Hepatic stellate cell (primary cell): ENCODE results near the gene ARL16.

Experiments
- DNase-seq: peaks from one replicate; pipeline ENCODE4 v3.0.0; 2011; ENCODE audit warnings: low spot score

The ARL16 gene

GRCh38 chr17:81712468-81713003 is 28.9 kb upstream of the ARL16 start:
- DNase-seq: peak; percentile 84

DNA sequence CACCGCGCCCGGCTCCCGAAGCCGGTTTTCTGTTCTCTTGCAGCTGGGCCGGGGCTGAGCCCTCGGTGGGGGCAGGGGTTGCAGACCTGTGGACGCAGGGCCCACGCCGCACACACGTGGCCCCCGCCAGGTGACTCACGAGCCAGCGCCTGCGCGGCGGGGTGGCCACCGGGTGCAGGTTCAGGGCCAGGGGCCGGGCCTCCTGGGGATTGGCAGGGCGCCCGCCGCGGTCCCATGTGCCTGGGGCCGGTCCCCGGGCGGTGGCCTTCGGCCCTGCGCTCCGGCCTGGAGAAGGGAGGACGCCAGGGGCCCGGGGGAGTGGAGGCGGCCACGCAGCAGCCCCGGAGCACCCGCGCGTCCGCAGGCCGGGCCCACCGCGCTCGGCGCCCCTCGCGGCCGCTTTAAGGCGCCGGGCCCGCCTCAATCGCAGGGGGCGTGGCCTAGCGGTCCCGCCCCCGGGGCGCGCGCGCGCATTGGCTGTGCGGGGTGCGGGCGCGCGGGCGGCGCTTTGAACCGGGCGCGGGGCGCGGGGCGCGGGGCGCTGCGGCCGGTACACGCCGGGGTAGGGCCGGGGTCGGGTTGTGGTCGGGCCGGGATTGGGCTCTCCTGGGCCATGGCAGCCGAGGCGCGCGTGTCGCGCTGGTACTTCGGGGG is 28.3 kb upstream of the ARL16 start, which contains the start of gene SLC25A10:
SLC25A10 (plus strand) TSS at position 471 of the 654 bp plus-strand sequence; CDS start at position 614, 143 bp downstream.
- peak; percentile 92 for DNase-seq

DNA sequence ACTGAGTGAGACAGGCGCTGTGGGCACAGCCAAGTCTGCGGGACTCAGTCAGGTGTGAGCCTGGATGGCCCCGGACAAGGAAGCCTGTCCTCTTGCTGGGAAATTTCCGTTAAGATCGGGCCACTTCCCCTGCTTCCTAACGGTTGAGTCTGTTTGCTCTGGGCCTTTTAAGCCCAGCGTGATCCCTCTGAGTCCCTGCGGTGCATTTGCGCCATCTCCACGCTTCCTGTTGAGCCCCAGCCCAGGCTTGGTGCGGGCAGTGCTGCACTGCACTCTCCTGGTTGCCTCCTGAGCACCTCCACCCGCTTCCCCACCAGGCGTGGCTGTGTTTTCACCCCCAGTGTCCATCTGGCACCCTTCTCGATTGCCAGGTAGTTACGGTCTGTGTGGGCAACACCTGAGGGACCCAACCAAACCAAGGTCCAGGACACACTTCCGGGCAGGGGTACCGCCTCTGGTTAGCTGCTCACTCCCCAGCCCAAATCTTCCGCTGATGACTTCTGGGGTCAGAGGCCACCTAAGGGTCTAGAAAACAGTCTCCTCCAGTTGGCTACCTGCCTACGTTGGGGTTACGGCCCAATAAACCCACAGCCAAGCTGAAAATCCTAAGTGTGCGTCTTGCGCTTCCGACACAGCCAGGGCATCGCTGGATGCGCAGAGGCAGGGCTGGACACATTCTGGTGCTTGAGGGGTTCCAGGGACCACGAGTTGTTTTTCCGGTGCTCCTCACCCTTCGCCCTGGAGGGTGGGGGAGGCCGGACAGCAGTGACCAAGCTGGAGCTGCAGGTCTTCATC is 27.1 kb upstream of the ARL16 start:
- DNase-seq: no peak

GRCh38 chr17:81708739-81709185 is 25.2 kb upstream of the ARL16 start:
- DNase-seq: no peak

DNA sequence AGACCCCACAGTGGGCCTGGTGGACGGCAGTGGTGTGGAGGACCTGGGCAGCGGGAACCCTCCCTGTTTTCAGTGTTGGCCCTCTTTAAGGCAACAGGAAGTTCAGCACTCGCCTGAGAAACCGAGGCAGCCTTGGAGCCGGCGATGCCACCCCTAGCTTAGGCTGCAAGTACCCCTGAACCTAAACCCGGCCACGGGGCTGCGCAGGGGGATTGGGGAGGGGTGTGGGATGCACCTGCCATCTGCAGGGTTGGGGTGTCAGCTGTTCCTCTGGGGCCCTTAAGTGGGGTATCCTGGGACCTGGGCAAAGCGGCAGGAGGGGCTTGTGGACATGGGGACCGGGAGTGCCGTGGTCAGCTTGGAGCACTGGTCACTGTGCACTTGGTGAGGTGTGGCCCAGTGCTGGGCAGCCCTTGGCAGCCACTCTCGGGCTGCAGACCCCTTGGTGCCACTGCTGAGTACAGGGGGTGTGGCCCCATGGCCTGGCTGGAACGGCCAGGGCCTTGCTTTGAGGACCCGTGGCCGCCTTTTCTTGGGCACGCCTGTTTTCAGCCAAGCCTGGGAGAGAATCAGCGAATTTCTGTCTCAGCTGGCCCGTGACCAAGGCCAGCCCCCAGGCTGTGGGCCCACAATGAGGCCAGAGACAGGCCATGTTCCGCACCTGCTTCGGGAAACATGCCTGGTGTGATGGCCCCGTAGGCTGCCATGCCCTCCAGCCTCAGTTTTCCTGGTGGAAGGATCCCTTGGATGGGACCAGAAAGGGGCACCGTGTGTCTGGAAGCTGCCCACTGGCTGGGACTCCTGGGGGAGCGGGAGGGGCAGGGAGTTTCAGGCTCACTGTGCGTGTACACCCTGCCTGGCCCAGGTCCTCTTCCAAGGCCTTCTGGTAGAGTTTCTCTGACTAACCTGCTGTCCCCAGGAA is 24.4 kb upstream of the ARL16 start:
- no peak for DNase-seq

GRCh38 chr17:81706757-81707624 is 23.4 kb upstream of the ARL16 start:
- DNase-seq: no peak

DNA sequence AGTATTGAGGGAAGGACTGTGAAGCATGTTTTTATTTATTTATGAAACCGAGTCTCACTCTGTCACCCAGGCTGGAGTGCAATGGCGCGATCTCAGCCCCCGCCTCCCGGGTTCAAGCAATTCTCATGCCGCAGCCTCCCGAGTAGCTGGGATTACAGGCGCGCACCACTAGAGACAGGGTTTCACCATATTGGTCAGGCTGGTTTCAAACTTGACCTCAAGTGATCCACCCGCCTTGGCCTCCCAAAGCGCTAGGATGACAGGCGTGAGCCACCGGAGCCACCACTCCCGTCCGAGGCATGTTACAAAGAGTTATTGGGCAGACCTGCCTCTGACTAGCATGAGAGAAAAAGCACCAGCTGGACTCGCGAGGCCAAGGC is 22.6 kb upstream of the ARL16 start:
- DNase-seq: no peak

GRCh38 chr17:81705518-81706231 is 22.1 kb upstream of the ARL16 start:
- DNase-seq: no peak

- DNase-seq: no peak
Observed at GRCh38 chr17:81703747-81704654, 20.4 kb upstream of the ARL16 start.

GRCh38 chr17:81702934-81703746 is 19.5 kb upstream of the ARL16 start, which contains the start of gene MRPL12:
Gene MRPL12, plus strand, starts transcription at chr17:81703367. Its CDS starts 135 bp downstream, at chr17:81703502.
- peak; percentile 98 for DNase-seq

DNA sequence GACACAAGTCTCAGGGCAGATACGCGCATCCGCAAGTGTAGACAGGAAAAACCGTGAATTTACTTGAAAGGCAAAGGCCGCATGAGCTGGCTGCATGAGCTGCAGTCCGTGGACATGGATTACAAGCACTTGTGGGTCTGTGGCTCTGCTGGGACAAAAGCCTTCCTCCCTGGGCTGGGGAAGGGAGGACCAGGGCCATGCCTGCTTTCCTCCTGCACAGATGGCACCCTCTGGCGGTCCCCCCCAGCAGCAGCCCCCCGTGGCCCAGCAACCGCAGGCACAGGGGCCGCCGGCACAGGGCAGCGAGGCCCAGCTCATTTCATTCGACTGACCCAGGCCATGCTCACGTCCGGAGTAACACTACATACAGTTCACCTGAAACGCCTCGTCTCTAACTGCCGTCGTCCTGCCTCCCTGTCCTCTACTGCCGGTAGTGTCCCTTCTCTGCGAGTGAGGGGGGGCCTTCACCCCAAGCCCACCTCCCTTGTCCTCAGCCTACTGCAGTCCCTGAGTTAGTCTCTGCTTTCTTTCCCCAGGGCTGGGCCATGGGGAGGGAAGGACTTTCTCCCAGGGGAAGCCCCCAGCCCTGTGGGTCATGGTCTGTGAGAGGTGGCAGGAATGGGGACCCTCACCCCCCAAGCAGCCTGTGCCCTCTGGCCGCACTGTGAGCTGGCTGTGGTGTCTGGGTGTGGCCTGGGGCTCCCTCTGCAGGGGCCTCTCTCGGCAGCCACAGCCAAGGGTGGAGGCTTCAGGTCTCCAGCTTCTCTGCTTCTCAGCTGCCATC is 17.9 kb upstream of the ARL16 start:
- no peak for DNase-seq

- no peak for DNase-seq
Observed at GRCh38 chr17:81700353-81701287, 17.0 kb upstream of the ARL16 start.

GRCh38 chr17:81697261-81698044 is 13.9 kb upstream of the ARL16 start:
- DNase-seq: no peak

DNA sequence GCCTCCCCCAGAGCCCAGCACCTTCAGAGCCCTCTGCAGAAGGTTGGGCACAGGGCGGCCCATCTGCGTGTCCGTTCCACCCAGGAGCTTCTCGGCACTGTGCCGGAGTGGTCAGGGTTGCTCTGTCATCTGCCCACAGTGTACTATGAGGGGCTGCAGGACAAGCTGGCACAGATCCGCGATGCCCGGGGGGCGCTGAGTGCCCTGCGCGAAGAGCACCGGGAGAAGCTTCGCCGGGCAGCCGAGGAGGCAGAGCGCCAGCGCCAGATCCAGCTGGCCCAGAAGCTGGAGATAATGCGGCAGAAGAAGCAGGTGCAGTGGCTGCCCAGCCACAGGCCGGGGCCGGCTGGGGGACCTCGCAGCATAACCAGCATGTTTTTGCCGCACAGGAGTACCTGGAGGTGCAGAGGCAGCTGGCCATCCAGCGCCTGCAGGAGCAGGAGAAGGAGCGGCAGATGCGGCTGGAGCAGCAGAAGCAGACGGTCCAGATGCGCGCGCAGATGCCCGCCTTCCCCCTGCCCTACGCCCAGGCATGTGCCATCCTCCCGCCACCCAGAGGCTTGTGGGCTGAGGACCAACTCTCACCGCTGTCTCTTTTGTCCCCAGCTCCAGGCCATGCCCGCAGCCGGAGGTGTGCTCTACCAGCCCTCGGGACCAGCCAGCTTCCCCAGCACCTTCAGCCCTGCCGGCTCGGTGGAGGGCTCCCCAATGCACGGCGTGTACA is 12.8 kb upstream of the ARL16 start:
- DNase-seq: no peak

- no peak for DNase-seq
Observed at GRCh38 chr17:81695801-81696200, 12.2 kb upstream of the ARL16 start.
